ENCODE results near the gene CALCOCO1.

DNA sequence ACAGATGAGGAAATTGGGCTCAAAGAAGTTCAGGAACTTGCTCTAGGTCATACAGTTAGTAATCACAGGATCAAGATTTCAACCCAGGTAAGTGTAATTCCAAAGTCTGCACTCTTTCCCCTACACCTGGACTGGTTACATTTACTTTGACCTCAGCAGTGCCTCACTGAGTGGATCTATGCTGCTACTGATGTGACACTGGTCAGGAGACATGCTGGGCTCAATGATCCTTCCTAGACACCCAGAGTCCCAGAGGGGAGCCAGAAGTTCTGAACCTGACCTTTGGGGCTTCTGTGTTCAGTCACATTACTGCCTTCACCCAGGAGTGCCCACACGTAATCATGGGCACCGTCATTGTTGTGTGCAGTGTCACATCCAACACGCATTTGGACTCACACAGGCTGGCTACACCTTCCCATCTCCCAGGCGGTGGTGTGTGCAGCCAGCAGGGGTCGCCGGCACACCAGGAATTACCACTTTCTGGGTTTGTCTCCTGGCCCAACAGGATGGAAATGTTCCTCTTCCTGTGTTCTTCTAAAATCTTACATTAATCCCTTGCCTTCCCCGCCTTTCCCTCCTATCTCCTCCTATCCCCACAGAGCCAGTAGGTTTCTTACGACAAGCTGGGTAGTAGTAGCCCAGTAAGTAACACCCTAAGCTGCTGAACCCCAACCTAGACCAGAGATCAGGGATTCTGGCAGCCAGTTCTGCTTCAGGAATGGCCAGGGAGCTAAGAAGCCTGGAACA lies 25.6 kb downstream of the CALCOCO1 start:
- TF ChIP-seq, protein P1, sequence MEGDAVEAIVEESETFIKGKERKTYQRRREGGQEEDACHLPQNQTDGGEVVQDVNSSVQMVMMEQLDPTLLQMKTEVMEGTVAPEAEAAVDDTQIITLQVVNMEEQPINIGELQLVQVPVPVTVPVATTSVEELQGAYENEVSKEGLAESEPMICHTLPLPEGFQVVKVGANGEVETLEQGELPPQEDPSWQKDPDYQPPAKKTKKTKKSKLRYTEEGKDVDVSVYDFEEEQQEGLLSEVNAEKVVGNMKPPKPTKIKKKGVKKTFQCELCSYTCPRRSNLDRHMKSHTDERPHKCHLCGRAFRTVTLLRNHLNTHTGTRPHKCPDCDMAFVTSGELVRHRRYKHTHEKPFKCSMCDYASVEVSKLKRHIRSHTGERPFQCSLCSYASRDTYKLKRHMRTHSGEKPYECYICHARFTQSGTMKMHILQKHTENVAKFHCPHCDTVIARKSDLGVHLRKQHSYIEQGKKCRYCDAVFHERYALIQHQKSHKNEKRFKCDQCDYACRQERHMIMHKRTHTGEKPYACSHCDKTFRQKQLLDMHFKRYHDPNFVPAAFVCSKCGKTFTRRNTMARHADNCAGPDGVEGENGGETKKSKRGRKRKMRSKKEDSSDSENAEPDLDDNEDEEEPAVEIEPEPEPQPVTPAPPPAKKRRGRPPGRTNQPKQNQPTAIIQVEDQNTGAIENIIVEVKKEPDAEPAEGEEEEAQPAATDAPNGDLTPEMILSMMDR (IDR thresholded peaks at IDR 0.05) = peak; percentile 88 to 96 (median 94)
- TF ChIP-seq POLR2A (IDR thresholded peaks at IDR 0.05) = no peak

Measured in adrenal gland (tissue), 5 donors.